22Rv1 (cell line): ENCODE measurements around the gene PLAGL1.

ENCODE experiments used
- CTCF ChIP-seq: fragments of 450-650 bp; IDR thresholded peaks from 2 replicates; pipeline ENCODE4 v1.5.1; 2017; ENCODE audit warnings: mild to moderate bottlenecking
- ZFX ChIP-seq: fragments of 450-650 bp; IDR thresholded peaks from 2 replicates; pipeline ENCODE4 v1.6.1; 2017; ENCODE audit warnings: antibody characterized with exemption, borderline replicate concordance

- no peak for TF ChIP-seq CTCF
- TF ChIP-seq ZFX = no peak
Measured at GRCh38 chr6:143936778-143937667, 71.0 kb downstream of the PLAGL1 start.
